Progenitor cell of endocrine pancreas (in vitro differentiated cells): ENCODE data around the gene AP3S1. TPM values are rescaled to one million over a fixed set of nuclear protein-coding genes. Genes with fewer than 3 reads are reported as not detected.

Source experiments
- DNase-seq: peaks from one replicate; pipeline ENCODE4 v3.0.0; 2021; ENCODE audit warnings: low spot score; ENCODE audit not compliant: unreplicated experiment
- H3K27ac Mint-ChIP-seq: 2 replicates; pipeline ENCODE4 v1.8.0; 2021; ENCODE audit warnings: mild to moderate bottlenecking, moderate library complexity, mixed read lengths
- H3K27me3 Mint-ChIP-seq: 2 replicates; pipeline ENCODE4 v1.8.0; 2021; ENCODE audit warnings: mixed read lengths
- H3K36me3 Mint-ChIP-seq: 2 replicates; pipeline ENCODE4 v1.8.0; 2022; ENCODE audit warnings: mixed read lengths; ENCODE audit not compliant: insufficient read depth
- H3K4me1 Mint-ChIP-seq: 2 replicates; pipeline ENCODE4 v1.8.0; 2021; ENCODE audit warnings: low read depth, mixed read lengths
- H3K4me3 Mint-ChIP-seq: 2 replicates; pipeline ENCODE4 v1.8.0; 2021; ENCODE audit warnings: low read depth, mild to moderate bottlenecking, moderate library complexity, mixed read lengths
- H3K9me3 Mint-ChIP-seq: 2 replicates; pipeline ENCODE4 v1.8.0; 2021; ENCODE audit warnings: low read depth, mixed read lengths
- total RNA-seq: library from RNA; stranded (reverse); gene quantifications from 2 replicates; pipeline ENCODE4 v1.2.1, GENCODE V29; 2021
- TF ChIP-seq, protein P1 (sequence below): fragments of 200-600 bp; sonication (generic); IDR thresholded peaks from one replicate; pipeline ENCODE4 v1.5.0; 2021; ENCODE audit warnings: antibody characterized with exemption, mild to moderate bottlenecking; ENCODE audit not compliant: unreplicated experiment

The AP3S1 gene
- total RNA-seq, 1 donor from 2014 or later = 65.3 TPM

DNA sequence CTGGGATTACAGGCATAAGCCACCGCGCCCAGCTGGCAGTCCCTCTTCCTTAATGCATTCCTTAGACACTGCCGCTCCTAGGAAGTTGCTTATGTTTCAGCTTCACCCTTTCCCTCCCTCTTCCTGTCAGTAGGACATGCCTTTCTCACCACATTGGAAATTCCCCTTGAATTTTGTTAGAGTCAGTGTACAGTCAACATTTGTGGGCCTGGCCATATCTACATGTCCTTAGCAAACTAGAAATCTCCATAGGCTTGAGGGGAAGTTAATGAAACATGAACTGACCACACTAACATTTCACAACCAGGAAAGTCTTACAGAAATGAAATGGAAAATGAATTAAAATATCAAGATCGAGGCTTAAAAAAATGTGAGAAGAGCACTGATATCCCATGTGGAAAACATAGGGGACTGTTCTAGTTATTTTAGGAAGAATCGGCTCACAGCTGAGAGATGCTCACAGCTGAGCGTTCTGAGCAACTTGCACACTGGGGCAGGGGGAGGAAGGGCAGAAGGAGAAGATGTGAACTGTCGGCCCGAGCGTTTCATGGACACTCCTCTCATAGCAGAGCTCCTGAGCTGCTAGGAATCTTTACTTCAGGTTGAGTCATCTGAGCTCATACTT, 99.4 kb downstream of the AP3S1 start:
- DNase-seq = no peak
- TF ChIP-seq, protein P1, sequence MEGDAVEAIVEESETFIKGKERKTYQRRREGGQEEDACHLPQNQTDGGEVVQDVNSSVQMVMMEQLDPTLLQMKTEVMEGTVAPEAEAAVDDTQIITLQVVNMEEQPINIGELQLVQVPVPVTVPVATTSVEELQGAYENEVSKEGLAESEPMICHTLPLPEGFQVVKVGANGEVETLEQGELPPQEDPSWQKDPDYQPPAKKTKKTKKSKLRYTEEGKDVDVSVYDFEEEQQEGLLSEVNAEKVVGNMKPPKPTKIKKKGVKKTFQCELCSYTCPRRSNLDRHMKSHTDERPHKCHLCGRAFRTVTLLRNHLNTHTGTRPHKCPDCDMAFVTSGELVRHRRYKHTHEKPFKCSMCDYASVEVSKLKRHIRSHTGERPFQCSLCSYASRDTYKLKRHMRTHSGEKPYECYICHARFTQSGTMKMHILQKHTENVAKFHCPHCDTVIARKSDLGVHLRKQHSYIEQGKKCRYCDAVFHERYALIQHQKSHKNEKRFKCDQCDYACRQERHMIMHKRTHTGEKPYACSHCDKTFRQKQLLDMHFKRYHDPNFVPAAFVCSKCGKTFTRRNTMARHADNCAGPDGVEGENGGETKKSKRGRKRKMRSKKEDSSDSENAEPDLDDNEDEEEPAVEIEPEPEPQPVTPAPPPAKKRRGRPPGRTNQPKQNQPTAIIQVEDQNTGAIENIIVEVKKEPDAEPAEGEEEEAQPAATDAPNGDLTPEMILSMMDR = no peak

DNA sequence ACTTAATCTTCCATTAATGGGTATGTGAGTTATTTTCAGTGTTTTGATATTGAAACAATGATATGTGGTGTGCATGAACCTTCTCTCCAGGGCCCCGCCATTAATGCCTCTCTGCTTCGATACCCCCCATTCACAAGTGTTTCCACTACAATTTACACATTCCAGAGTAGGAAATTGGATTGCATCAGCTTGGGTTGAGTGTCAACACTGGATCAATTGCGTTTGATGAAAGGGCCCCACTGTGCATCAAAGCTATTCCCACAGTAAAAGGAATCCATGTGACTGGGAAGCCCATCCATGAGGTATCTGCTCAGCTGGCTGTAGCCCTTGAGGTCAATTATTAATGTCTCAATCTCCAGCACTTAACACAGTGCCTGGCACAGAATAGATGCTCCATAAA, 102.8 kb downstream of the AP3S1 start:
- Mint-ChIP-seq H3K36me3 (no peaks in the 10 kb centered on the region), H3K27ac (no peak overlapping the region), H3K4me1 (no peaks in the 10 kb centered on the region), H3K27me3 (no peaks in the 10 kb centered on the region), H3K4me3 (no peak overlapping the region), H3K9me3 (peaks cover 7% of the 10 kb centered on the region)
- no peak for DNase-seq
- TF ChIP-seq, protein P1 = no peak

More for the DNA sequence above, 99.4 kb downstream of the AP3S1 start:
- H3K36me3 Mint-ChIP-seq = no peaks in the 10 kb centered on the region
- H3K9me3 Mint-ChIP-seq = peaks cover 7% of the 10 kb centered on the region
- H3K27me3 Mint-ChIP-seq = no peaks in the 10 kb centered on the region
- H3K4me3 Mint-ChIP-seq = no peak overlapping the region
- no peaks in the 10 kb centered on the region for H3K4me1 Mint-ChIP-seq
- H3K27ac Mint-ChIP-seq = no peak overlapping the region

DNA sequence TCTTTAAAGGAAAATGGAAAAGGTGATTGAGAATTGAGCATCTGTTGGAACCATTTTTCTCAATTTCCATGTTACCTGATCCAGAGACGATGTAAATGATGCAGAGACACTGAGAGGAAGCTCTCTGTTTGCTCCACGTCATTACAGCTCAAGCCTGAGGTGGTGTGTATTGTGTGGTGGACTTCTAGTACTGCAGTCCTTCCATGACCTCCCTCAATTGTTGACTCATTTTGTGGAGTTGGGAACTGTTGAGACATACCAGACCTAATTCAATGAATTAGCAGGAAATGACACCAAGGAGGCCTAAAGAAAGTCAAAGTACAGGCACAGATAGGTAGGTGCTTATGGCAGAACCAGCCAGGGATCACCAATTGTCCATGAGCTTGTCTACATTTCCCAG, 104.9 kb downstream of the AP3S1 start:
- TF ChIP-seq, protein P1 = no peak
- no peak overlapping the region for H3K4me3 Mint-ChIP-seq
- DNase-seq = no peak
- H3K36me3 Mint-ChIP-seq = no peaks in the 10 kb centered on the region
- H3K27me3 Mint-ChIP-seq = peaks cover 3% of the 10 kb centered on the region
- no peak overlapping the region for H3K27ac Mint-ChIP-seq
- H3K4me1 Mint-ChIP-seq = no peaks in the 10 kb centered on the region
- peaks cover 3% of the 10 kb centered on the region for H3K9me3 Mint-ChIP-seq

DNA sequence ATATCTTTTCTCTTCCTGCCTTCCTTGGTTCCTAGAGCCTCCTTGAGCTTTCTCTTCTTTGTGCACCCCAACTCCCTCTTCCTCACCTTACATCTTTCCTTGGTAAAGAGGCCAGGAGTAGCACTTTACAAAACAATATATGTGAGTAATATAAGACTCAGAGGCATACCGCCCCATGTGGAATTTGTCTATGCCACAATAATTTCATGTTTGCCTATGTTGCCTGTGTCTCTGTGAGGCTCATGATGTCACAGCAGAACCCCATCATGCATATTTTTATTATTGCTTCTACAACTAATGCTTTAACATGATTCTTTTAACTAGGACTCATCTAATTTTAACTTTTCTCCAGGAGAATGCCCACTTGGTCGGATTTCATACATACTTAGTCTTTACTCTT, 105.5 kb downstream of the AP3S1 start:
- peaks cover 3% of the 10 kb centered on the region for H3K27me3 Mint-ChIP-seq
- H3K36me3 Mint-ChIP-seq = no peaks in the 10 kb centered on the region
- H3K9me3 Mint-ChIP-seq = peaks cover 2% of the 10 kb centered on the region
- DNase-seq = no peak
- H3K4me1 Mint-ChIP-seq = peaks cover under 1% of the 10 kb centered on the region
- H3K4me3 Mint-ChIP-seq = no peak overlapping the region
- TF ChIP-seq, protein P1 = no peak
- H3K27ac Mint-ChIP-seq = no peak overlapping the region

DNA sequence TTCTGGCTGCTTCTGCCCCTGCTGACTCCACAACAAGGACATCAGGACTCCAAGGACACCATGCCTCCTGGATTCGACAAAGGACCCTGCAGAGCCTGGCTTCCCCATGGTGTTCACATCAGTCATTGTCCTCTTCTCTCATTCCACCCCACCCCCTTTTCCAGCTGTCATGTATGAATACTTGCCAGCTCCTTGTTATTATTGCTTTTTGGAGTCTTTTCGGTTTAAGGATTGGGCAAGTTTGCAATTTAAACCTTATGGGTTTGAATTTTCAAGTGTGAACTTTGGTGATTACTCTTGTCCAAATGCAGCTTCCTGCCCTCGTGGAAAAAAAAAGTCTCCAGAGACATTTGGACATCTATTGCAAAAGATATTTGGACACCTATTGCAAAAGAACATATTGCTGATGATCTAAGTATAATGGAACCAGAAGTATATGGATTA, 106.4 kb downstream of the AP3S1 start:
- TF ChIP-seq, protein P1 = no peak
- Mint-ChIP-seq H3K4me3 (no peak overlapping the region), H3K27ac (no peak overlapping the region), H3K27me3 (peaks cover 3% of the 10 kb centered on the region), H3K36me3 (no peaks in the 10 kb centered on the region), H3K4me1 (peaks cover 6% of the 10 kb centered on the region), H3K9me3 (no peaks in the 10 kb centered on the region)
- no peak for DNase-seq
